GM19193 (cell line): ENCODE data around the gene BRD2.

ENCODE experiments used
- POLR2A ChIP-seq: IDR thresholded peaks from 4 replicates; pipeline ENCODE4 v1.6.1; 2011; ENCODE audit not compliant: insufficient read depth, insufficient read length; ENCODE audit errors: extremely low read depth

Gene BRD2

GRCh38 chr6:32945108-32945760 is 23.2 kb upstream of the BRD2 start:
- peak; percentile 29 for TF ChIP-seq POLR2A

GRCh38 chr6:32945953-32946352 is 22.4 kb upstream of the BRD2 start:
- no peak for TF ChIP-seq POLR2A

- TF ChIP-seq POLR2A = no peak
These were observed 21.5 kb upstream of the BRD2 start for GRCh38 chr6:32946893-32947292.

GRCh38 chr6:32947552-32948465 is 20.6 kb upstream of the BRD2 start:
- peak; percentile 30 for TF ChIP-seq POLR2A

- no peak for TF ChIP-seq POLR2A
These were observed 19.3 kb upstream of the BRD2 start for GRCh38 chr6:32949113-32949512.

- TF ChIP-seq POLR2A = no peak
These were observed 18.4 kb upstream of the BRD2 start for GRCh38 chr6:32950010-32950409.

GRCh38 chr6:32950449-32950848 is 17.9 kb upstream of the BRD2 start:
- TF ChIP-seq POLR2A = no peak

- TF ChIP-seq POLR2A = peak; percentile 97
These were observed 15.3 kb upstream of the BRD2 start, which contains the start of gene HLA-DMA for GRCh38 chr6:32952817-32953739. Gene HLA-DMA, minus strand, starts transcription at chr6:32953097. Its CDS starts 61 bp downstream, at chr6:32953036.

- no peak for TF ChIP-seq POLR2A
These were observed 14.6 kb upstream of the BRD2 start for GRCh38 chr6:32953775-32954174.

GRCh38 chr6:32954267-32954666 is 14.1 kb upstream of the BRD2 start:
- no peak for TF ChIP-seq POLR2A

GRCh38 chr6:32954986-32955802 is 13.2 kb upstream of the BRD2 start:
- TF ChIP-seq POLR2A = no peak

GRCh38 chr6:32956176-32956575 is 12.2 kb upstream of the BRD2 start:
- TF ChIP-seq POLR2A = no peak

- no peak for TF ChIP-seq POLR2A
These were observed 7.8 kb upstream of the BRD2 start for GRCh38 chr6:32960563-32960962.

GRCh38 chr6:32962213-32962826 is 6.1 kb upstream of the BRD2 start:
- TF ChIP-seq POLR2A = no peak

- TF ChIP-seq POLR2A = no peak
These were observed 4.5 kb upstream of the BRD2 start for GRCh38 chr6:32963866-32964265.
